HG02678 (cell line): Measurements from ENCODE around the gene FDXR.
"Not testable (repeated sequence)": the region's sequence is repeated elsewhere in the genome, so short reads cannot be mapped to it uniquely, and the experiment has no call there.

Source experiments
- ATAC-seq: cut with Tn5 transposase; IDR thresholded peaks from one replicate; pipeline ENCODE4 v1.9.1; 2021; ENCODE audit warnings: mild to moderate bottlenecking, moderate library complexity; ENCODE audit not compliant: unreplicated experiment

FDXR gene

DNA sequence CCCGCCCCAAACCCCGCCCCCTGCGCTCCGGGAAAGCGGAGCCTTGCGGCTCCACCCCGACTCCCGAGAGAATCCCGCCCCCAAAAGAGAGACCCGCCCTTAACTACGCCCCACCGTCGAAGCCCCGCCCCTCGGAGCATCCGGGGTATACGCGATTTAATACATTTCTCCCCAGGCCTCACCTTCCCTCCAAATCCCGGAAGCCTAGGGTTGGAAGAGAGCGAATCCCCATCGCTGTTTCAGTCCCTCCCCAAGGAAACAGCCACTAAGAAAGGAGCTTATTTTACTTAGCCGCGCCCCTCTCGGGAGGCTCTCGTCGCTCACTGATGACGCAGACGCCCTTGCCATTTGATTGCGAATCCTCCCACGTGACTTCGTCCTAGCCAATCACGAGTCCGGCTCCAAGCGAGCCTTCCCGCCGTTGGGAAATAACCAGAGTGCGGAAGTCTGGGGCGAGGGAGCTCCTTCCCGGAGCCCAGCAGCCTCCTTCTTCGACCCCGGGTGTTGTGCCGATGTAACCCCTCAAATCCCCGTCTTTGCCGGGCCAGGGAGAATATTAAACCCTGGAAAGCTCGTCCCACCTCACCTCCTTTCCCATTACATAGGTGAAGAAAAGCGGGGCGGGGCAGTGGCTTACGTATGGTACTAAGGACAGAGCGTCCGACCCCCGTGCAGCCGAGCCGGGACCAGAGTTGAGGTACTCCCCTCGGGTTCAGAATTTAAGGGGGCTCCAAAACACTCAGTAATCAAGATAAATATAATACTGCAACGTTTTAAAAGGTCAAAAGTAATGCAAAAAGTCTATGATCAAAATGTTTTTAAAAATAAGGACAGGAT, 461 bp upstream of the FDXR start:
- ATAC-seq = peak; percentile 90

DNA sequence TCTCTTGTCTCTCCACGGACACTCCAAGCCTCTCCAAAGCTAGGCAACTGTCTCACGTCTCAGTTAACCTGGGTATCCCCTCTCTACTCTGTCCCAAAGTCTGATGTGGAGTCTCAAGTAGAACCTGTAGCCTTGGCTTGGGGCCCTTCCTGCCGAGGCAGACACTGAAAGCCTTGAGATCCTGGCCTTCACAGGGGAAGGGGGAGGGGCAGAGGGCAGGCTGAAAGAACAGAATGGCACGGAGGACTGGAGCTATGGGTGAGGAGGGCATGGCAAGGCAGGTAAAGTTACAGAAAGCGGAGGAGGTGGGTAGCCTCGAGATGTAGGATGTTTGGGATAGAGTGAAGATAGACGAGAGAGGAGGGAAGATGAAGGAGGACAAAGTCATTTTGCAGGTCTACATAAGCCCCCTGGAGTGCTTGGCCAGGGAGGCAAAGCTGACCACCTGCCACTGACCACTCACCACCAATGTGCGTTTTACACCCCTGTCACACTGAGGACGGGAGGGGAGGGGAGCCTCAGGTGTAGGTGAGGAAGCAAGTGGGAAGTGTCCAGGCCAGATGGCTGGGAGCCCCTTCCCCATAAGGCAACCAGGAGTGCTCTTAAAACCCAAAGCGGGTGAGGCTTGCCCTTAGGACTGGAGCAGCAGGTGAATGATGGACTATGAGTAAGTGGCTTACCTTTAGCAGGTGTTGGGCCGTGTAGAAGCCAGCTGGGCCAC, 1.3 kb downstream of the FDXR start:
- no peak for ATAC-seq

GRCh38 chr17:74870512-74870911, 2.3 kb downstream of the FDXR start:
- no peak for ATAC-seq

DNA sequence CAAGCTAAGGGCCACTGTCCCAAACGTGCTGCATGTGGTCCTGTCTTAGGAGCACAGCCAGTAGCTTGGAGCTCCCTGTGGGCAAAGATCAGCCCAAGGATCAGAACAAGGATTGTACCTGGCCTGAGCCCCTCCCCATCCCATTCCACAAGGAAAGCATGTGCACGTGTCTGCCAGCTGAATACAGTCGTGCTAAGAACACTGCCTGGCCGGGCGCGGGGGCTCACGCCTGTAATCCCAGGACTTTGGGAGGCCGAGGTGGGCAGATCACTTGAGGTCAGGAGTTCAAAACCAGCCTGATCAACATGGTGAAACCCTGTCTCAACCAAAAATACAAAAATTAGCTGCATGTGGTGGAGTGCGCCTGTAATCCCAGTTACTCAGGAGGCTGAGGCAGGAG, 2.8 kb downstream of the FDXR start:
- ATAC-seq = not testable (repeated sequence)

DNA sequence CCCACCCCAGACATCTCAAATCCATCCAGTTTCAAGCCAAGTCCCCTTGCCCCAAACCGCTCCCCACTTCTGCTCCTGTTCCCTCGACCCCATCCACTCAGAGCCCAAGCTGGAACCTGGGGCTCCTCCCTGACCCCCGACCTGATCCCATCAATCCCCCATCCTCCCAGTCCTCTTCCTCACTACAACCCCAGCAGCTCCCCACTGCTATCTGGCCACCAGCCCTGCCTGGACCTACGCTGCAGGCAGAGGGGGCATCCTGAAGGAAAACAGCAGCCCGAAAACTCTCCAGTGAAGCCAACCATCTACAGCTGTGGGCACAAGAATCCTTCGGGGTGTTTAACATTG, 3.9 kb downstream of the FDXR start:
- ATAC-seq = no peak

DNA sequence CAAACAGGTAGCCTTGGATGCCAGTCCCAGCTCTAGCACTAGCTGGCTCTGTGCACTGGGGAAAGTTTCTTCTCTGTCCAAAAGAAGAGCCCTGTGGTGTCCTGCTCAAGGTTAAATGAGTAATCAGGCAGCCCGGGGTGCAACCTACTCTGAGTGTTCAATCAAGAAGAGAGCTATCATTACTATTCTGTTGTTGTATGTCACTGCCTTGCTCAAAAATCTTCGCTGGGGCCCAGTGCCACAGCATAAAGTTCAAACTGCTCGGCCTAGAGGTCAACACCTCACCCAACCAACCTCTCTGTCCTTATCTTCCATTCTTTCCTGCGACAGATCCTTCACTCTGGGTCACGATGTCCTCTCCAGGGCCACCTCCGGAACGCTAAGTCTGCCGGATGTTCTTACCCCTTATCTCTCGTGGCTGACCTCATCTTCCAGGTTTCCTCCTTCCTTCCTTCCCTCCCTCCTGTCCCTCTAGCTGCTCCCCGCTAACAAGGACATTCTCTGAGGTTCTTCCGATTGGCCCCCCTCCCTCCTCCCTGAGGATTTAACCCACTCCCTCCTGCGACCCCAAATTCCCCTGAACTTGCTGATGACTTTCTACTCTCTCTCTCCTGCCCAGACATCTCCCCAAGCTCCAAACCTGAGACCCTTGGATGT, 4.4 kb downstream of the FDXR start:
- ATAC-seq = no peak

DNA sequence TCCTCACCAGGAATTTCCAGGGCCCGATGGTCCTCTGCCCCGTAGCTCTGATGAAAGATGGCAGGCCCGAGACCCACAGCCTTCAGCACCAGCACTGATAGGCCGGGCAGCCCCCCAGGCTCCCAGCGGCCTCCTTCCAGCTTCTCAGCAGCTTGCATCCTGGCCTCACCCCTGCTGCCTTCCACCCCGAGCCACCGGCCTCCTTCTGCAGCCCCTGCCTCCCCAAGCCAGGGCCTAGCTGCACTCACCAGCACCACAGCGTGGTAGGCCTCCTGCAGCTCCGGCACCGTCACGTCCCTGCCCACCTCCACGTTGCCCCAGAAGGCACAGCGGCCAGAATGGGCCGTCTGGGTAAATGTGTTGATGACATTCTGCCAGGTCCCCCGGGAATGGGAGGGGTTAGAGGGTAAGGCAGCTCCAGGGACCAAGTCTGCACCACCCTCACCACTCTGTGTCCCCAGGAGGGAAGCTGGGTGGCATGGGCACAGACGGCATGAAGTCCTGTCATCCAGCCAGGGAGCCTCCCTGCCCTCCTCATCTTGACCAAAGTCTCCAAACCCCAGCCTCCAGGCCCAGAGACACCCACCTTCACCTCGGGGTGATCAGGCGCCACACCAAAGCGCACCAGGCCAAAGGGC, 6.5 kb downstream of the FDXR start:
- no peak for ATAC-seq

DNA sequence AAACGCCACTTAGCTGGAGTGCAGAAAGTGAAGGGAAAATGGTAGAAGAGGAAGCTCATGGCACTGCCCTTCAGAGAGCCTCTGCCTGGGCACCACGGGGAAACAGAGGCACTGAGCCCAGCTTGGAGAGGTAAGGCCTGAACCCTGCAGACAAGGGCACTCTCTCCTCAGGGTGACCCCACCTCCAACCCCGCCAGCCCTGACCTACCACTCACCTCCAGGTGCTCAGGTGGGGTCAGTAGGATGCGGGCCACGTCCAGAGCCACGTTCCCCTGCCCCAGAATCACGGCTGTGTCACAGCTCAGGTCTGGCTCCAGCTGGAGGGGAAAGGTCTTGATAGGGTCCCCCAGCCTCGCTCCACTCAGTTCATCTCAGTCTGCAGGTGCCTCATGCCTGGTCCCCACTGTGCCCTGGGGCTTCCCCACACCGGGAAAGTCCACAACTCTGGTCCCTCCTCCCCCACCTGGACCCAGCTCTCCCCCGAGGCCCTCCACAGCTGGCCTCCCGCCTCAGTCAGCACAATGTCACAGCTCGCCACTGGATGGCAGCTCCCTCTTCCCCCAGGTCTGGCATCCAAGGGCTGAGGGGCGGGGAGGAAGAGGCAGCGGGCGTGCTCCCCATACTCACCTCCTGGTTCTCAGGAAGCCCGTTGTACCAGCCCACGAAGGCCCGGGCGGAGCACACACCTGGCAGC, 7.1 kb downstream of the FDXR start:
- no peak for ATAC-seq

DNA sequence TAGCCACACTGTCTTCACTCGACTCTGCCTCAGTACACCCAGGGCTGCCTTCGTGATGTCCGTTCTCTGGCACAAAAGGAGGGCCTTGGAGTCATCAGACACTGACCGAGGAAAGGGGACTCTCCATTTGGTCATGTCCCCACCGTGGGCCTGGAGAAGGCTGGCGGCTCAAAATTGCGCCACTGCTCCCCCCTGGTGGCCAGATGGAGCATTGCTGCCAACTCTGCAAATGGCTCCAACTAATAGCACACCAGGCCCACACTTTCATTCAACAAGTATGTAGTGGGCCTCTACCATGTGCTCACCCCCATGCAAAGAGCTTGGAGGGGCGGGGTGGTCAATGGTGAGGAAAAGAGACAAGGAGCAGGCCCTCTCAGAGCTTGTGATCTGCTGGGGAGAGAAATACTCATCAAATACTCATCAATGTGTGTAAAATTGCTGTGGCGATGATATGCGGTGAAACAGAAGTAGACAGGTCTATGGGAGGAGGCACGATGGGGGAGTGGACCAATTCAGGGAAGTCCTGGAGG, 7.9 kb downstream of the FDXR start:
- no peak for ATAC-seq

DNA sequence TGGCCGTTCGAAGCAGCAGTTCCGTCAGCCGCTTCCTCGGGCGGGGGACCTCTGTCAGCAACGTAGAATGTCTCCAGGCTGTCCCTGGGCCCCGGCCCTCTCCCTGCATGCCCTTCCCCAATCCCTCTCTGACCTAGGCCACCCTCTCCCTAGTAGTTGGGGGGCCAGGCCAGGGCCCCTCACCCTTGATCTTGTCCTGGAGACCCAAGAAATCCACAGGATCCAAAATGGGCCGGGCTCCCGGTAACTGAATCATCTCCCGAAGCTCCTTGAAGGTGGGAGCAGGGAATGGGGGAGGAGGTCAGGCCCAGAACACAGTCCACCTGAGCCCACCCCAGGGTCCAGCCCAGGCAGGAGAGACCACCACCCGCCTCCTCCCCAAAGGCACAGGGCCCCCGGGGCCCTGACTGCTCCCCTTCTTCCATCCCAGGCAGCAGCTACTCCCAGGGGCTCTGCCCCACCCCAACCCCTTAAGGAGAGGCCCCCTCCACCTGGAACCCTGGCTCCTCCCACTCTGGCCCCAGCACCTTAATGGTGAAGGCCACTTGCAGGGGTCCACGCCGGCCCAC, 8.4 kb downstream of the FDXR start:
- ATAC-seq = no peak

DNA sequence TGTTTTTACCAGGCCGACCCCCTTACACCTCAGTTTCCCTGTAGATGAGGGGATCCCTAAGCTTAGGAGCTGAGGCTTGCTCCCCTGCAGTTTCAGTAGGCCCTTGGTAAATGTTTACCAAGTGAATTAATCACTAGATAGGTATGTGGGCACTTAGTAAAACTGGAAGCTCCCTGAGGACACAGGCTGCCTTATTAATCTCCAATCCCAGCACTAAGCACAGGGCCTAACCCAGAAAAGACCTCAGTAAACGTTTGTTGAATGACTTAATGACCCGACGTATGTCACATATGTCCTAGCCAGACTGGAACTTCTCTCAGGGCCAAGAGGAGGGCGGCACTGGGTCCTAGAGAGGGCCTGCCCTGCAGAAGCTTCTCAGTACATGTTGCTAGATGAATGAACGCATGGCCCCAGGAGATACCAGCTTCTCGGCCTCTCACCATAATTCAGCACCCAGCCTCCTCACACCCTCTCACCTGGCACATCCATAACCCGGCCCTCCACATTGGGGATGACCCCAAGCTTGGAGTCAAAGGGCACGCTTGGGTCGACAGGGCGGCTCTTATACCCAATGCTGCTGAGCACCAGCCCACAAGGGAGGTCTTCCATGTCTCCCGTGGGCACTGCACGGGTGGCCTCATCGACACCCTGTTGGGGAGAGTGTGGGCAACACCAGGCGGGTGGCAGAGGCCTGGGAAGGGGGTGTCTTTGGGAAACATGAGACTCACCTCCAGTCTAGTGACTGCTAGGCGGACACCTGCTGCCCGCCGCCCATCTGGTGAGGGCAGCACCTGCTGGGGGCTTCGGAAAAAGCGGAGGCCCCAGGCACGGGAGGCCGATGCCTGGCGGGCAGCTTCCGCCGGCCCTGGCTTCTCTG, 9.1 kb downstream of the FDXR start:
- no peak for ATAC-seq

DNA sequence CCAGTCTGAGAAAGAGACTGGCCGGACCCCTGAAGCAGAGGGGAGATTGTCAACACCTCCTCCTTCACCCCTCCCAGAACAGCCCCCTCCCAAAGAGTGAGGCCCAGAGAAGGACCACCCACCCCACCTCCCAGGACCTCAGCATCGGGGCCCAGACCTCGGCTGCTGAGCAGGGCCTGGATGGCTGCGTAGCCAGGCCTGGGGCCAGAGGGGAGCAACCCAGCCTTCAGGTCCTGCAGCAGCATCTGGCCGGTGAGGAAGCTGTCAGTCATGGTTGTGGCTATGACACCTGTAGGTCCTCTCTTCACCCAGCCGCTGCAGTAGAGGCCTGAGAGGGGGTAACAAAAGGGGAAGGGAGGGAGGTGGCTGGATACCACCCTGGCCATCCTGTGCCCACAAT, 9.9 kb downstream of the FDXR start:
- no peak for ATAC-seq

GRCh38 chr17:74862108-74862901, 10.5 kb downstream of the FDXR start:
- ATAC-seq = no peak

- no peak for ATAC-seq
Observed at GRCh38 chr17:74861662-74862107, 11.1 kb downstream of the FDXR start.

- no peak for ATAC-seq
Observed at GRCh38 chr17:74860872-74861661, 11.7 kb downstream of the FDXR start.

DNA sequence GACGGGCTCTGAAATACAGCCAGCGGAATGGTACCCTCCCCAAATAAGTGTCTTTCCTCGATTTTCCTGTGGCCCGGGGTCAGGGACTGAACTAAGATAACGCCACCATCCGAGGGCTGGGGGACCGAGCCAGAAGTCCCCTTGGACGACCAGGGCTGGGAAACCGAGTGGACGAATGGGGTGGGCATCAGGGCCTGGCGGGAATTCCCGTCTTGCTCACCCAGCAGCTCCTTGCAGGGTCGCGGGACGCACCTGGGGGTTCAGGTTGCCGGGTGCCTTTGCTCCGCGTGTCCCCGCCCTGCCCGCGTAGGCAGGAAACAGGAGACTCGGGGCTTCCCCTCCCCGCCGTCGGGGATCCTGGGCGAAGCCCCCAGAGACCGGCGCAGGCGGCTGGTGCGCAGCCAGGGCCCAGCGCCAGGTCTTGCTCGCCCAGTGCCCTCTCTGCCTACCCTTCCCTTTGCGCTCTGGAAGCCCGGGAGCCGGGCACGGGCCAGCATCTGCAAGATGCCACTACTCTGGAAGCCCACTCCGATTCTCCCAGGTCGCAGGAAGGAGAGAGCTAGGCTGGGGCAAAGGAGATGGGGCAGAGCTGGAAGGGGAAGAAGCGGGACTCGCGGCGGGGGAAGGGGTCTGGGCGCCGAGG, 12.4 kb downstream of the FDXR start:
- no peak for ATAC-seq
